HG02678 (cell line): ENCODE results near the gene EEPD1.

ENCODE experiments used
- ATAC-seq: cut with Tn5 transposase; IDR thresholded peaks from one replicate; pipeline ENCODE4 v1.9.1; 2021; ENCODE audit warnings: mild to moderate bottlenecking, moderate library complexity; ENCODE audit not compliant: unreplicated experiment

Gene EEPD1

DNA sequence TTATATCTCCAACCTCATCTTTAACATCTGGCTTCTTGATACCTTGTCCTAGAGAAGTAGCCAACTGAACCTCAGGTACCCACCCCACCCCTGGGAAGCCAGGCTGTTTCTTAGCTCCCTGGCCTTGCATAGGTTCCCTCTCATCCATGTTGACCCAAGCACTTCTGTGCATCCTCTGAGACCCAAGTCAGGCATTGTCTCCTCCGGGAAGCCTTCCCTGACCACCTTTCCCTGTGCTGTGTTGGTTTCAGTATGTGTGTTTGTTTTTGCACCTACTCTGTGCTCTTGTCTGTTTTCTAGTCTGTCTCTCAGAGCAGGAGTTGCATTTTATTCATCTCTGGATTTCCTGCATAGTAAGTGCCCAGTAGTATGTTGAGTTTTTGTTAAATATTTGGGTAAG, 143.2 kb downstream of the EEPD1 start:
- no peak for ATAC-seq

DNA sequence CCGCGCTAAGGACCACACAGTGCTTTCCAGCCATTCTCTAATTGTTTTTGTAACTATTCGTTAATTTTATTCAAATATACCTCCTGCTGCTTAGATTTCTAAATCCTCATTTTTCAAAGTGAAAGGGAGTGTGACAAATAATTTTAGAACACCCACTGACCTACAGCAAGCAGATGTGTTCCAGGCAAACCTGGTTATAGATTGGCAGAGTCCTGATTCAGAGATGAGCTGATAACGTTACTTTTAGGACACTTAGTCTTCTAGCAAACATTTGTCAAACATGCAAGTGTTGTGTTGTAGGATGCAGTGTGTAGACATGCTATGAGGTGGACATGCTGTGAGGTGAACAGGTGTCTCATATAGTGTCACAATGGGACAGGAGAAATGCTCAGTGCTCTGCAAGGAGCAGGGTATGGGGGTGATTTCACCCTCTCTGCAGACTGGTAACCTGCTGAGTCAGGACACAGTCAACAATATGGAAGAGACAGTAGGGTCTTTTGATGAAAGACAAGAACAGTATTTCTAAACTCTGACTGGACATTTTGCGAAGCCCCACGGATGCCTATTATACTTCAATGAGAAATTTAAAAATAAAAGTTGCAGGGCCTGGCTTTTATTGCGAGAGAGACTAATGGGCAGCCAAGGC, 144.4 kb downstream of the EEPD1 start:
- no peak for ATAC-seq

GRCh38 chr7:36298106-36298505, 145.1 kb downstream of the EEPD1 start:
- ATAC-seq: no peak

GRCh38 chr7:36299223-36299774, 146.2 kb downstream of the EEPD1 start:
- no peak for ATAC-seq

GRCh38 chr7:36299823-36300341, 146.8 kb downstream of the EEPD1 start:
- no peak for ATAC-seq

GRCh38 chr7:36300696-36301350, 147.8 kb downstream of the EEPD1 start:
- no peak for ATAC-seq

- no peak for ATAC-seq
Measured at GRCh38 chr7:36301914-36302771, 149.1 kb downstream of the EEPD1 start.

GRCh38 chr7:36303202-36304098, 150.4 kb downstream of the EEPD1 start:
- no peak for ATAC-seq

- no peak for ATAC-seq
Measured at GRCh38 chr7:36304099-36304425, 151.0 kb downstream of the EEPD1 start.

- ATAC-seq: no peak
Measured at GRCh38 chr7:36305226-36305625, 152.2 kb downstream of the EEPD1 start.

DNA sequence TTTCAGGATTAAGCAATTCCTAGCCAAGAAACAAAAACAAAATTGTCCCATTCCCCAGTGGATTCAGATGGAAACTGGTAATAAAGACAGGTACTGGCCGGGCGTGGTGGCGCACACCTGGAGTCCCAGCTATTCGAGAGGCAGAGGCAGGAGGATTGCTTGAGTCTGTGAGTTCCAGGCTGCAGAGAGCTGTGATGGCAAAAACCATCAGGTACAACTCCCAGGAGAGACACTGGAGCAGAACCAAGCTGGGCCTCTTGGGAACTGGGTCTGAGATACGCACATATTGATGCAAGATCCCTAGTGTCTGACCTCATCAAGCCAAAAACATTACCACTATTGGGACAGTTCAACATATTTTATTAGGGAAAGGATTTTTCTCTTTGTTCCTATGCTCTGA, 152.6 kb downstream of the EEPD1 start:
- ATAC-seq: no peak

DNA sequence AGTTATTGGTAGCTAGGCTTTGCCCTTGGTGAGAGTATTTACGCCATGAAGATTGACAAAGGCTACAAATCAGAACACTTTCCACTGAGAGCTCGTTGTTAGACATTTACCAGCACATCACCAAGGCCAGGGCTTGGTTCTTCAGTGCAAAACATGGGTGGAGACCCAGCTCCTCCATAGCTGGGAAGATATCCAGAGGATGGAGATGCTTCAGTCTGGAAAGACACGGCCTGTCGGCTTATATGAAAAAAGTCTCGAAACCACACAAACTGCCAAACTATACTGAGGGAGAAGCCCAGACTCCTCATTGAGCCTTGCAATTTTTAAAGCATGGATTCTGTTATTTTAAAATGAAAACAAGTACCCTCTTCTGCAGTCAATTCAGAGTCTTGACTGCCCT, 153.2 kb downstream of the EEPD1 start:
- ATAC-seq: no peak

DNA sequence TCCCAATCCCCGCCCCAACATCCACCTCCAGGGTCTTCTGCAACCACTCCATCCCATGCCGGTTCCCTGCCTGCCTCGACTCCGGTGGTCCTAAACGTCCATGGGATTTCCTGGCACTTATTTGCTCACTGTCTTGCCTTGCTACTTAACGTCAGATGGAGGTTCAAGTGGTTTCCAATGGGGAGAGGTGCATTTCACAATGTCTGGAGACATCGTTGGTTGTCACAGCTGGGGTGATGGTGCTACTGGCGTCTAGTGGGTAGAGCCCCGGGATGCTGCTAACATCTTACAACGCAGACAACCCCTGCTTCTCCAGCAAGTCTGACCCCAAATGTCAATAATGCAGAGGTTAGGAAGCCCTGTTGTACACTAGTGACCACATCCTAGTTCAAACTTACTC, 153.7 kb downstream of the EEPD1 start:
- ATAC-seq: no peak

- ATAC-seq: no peak
Measured at GRCh38 chr7:36308031-36308430, 155.0 kb downstream of the EEPD1 start.

DNA sequence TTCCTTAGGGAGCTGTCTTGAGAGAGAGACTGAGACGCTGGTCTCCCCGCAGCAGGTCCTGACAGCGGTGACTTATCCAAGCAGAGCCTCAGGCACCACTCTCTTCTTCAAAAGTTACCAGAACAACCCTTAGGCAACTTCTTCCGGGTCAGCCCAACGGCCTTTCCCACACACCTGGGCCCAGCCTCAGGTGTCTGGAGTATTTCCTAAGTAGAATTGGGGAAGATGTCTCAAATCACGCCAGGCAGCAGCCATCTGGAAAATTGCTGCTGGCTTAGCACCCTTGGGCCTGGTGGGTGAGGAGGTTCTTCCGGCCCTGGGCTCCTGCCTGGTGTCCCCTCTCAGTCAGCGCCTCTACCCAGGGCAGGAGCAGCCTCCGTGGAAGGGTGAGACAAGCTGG, 156.2 kb downstream of the EEPD1 start:
- no peak for ATAC-seq

DNA sequence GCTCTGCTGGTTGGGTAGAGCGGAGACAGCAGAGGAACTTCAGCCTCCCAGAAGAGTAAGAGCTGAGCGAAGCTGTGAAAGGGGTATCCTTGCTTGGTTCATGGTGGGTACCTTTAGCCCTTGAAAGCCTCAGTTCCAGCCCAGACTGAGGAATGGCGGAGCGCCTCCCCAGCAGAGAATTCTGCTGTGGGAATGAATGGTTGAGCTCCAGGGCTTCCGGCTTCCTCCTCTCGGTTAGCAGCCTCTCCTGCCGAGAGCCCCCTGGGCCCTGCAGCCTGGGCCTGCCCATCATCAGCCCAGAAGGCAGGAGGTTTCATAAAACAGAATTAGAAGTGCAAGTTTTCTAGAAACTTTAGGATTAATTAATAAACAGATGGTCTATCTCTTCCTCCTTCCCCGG, 156.7 kb downstream of the EEPD1 start:
- ATAC-seq: no peak

GRCh38 chr7:36310897-36311296, 157.8 kb downstream of the EEPD1 start:
- ATAC-seq: no peak

GRCh38 chr7:36311539-36311938, 158.5 kb downstream of the EEPD1 start:
- ATAC-seq: no peak

DNA sequence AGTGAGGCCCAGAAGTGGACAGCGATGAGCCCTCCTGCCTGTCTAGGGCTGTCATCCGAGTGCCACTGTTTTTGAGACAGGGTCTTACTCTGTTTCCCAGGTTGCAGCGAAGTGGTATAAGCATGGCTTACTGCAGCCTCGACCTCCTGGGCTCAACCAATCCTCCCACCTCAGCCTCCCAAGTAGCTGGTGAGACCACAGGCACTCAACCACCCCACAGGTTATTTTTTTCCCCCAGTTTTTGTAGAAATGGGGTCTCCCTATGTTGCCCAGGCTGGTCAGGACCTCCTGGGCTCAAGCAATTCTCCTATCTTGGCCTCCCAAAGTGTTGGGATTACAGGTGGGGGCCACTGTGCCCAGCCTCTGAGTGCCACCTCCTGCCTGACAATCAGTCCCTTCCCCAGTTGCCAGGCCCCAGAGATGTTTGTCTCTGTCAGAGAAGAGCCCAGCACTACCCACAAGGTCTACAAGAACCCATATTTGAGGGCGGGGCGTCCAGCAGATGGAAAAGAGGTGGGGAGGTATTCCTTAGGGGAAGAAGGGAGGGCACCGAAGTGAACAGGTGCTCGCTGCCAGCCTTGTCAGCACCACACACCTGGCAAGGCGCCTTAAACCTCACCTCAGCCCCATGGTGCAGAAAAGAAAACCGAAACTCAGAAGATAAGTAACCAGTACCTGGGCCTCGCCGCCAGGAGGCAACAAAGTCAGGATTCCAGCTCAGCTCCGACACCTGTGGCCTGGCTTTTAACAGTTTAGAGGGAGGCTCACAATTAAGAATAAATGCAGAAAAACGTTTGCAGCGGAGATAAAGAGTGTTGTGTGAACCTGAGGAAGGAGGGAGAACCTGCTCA, 159.2 kb downstream of the EEPD1 start:
- ATAC-seq: no peak

- ATAC-seq: no peak
Measured at GRCh38 chr7:36312915-36313334, 159.9 kb downstream of the EEPD1 start.
